ENCODE results near the gene DTWD2.
"Not testable (repeated sequence)": the region's sequence is repeated elsewhere in the genome, so short reads cannot be mapped to it uniquely, and the experiment has no call there.

DTWD2 gene, protein sequence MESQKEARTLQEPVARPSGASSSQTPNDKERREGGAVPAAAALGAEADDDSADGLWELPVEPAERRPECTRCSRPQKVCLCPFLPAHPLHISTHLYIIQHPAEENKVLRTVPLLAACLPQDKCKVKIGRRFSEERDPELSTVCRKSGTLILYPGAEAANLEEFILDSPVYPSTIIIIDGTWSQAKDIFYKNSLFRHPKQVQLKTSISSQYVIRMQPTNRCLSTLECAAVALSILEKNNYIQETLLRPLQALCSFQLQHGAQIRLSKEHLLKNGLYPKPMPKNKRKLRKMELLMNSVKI
- 3.6 to 6.3 reads per million in 2 donors for total RNA-seq

DNA sequence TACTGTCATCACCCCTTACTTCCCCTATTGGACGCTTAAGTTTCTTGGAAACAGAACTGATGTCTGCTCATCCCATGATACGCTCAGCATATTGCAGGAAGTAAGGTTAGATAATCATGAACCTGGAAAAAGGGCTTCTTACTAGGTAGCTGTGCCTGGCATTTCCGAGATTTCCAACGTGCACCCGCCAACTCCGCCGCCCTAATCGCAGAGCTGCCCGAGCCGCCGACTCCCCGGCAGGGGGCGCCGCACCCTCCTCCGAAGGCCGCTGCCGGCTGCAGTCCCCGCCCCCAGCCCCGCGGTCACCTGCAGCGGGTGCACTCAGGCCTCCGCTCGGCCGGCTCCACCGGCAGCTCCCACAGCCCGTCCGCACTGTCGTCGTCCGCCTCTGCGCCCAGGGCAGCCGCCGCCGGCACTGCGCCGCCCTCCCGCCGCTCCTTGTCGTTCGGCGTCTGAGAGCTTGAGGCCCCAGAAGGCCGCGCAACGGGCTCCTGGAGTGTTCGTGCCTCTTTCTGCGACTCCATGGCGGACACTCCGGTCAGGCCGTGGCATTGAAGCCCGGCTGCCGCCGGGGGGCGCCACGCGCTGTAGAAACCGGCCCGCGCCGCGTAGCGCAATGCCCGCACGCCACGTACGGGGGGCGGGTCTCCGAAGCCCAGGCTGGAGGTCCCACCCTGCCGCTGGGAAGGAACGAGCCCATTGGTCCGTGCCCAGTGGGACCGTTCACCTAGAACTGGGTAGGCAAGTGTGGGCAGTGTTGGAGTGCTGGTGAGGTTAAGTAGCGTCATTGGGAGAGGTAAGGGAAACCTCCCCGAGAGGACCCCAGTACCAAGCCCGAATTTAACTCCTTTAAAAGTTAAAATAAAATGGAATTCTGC is at the start of gene DTWD2:
Gene DTWD2, minus strand, starts transcription at position 560 of the 878 bp plus-strand sequence. Its CDS starts 36 bp downstream, at position 524.
- peak; percentile 86 for DNase-seq

DNA sequence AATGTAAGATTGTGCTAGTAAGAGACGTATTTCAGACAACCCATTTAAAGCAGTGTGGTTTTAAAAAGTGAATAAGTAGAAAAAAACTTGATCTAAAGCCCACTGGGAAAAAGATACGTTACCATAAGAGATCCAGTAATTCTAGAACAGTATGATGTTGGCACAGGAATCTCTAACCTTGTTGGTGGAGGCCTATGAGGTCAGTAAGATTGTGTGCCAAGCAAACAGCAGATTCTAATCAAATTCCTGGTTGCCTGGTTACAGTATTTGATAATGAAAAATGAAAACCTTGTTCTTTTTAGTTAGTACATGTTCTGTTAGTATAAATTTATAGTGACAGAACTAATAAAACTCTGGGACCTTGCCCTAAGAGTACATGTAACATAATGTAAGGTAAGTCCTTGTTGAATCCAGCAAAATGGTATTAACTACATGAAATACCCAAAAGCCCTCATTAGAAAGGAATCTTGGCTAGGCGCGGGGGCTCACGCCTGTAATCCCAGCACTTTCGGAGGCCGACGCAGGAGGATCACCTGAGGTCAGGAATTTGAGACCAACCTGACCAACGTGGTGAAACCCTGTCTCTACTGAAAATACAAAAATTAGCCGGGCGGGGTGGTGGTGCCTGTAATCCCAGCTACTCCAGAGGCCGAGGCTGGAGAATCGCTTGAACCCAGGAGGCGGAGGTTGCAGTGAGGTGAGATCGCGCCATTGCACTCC is 49.3 kb upstream of the DTWD2 start:
- no peak for DNase-seq

DNA sequence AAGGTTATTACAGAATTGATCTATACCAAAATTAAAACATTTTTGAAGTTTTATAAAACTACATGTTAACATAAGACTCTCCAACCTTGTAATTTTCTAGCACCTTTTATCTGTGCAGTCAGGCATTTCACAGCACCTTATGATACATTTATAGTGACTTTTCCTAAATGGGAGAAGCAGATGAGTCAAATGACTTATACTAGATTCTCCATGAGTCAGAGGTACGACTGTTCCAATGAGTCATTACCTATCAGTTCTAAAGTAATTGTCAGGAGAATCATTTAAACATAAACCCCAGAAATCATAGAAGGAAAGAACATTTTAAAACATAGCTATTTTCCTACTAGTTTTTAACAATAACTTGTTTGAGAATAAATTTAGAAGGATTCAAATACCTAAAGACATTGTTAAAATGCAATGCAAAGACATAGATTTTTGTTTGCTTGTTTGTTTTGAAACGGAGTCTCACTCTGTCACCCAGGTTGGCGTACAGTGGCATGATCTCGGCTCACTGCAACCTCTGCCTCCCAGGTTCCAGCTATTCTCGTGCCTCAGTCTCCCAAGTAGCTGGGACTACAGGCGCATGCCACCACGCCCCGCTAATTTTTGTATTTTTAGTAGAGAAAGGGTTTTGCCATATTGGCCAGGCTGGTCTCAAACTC is 47.9 kb upstream of the DTWD2 start:
- DNase-seq: no peak

DNA sequence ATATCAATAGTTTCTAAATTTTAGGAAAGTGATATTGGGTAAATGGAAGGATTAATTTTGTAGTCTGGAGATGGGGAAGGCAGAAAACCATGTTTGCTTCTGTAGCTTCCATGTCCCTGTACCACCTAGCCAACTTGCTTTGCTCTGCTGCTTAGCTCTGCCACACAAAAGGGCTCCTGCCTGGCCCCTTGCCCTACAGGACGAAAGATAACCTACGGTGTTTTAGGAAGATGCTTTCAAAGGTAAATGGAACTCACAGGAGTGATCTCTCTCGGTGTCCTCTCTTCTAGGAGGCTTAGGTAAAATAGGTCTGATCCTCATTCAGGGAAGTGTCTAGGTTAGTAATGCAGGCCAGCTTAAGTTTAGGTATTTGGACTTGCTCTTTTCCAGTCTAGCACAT is 44.8 kb upstream of the DTWD2 start:
- DNase-seq: no peak

DNA sequence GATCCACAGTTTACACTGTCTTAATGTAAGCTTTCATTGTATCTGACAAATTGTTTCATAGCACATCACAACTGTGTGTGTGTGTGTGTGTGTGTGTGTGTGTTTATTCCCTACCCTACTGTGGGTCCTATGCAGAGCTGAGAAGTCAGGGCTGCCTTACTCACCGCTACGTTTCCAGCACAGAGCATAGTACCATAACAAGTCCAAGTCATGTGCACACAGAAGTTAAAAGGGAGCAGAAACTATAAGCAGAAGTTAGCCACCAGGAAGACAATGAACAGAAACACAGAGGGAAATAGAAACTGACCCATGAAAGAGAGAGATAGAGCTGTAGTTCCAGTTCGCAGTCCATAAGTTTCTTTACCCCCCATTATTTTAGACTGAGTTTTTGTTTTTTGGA is 44.3 kb upstream of the DTWD2 start:
- DNase-seq: no peak

DNA sequence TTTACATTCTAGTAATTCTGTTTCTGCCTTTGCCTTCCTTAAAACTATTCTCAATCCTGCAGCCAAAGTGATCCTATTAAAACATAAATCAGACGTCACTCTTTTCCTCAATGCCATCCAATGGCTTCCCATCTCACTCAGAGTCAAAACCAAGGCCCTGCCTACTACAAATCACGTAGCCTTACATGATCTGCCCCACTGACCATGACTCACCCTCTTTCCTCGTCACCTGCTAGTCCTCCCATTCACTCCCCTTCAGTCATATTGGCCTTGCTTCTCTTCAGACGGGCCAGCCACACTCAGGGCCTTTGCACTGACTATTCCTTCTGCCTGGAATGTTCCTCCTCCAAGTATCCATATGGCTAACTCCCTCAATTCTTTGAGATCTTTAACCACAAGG is 43.6 kb upstream of the DTWD2 start:
- no peak for DNase-seq

DNA sequence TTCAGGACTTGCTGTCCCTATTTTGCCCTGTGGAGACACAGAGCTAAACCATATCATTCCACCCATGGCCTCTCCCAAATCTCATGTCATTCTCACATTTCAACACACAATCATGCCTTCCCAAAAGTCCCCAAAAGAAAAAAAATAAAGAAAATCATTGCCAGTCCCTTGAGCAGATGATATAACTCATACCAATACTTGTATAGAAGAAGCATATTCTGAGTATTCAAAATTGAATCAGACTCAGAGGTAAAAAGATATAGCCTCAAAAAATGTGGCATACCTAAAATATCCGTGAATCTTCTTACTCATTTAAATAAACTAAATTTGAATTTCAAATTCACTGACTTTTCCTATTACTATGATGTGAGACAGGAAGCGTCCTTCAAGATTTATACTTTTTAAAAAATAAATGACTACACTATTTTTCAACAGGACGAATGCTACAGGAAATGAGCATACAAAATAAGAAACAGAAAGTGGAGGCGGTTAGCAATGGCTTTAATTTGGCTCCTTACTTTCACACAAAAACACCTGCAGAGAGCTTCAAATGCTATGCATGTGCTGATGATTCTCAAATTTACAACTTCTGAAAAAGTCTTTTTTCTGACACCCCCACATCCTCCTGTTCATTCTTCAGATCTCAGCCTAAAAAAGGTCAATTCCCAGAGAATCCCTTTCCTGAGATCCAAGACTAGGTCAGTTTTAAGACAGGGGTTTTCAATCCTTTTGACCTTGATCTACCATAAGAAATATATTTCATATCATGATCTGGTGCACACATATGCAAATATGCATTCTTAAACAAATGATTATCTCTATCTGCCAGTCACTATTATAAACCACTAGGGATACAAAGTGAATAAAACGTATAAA is 42.9 kb upstream of the DTWD2 start:
- no peak for DNase-seq

DNA sequence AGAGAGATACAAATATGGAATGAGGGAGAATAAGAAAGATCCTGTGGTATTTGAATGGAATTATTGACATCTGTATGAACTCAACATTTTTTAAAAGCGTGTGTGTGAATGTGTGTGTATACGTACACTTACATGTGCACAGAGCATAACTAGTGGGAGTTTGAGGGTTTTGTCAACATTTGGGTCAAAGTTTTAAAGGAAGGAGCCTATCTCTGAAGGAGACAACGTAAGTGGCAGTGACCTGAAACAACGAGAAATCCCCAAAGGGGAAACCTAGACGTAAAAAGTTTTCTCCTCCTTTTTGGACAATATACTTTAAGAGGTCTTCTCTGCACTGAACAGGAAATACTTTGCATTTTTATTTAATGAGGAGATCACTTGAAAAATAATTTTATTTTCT is 40.2 kb upstream of the DTWD2 start:
- no peak for DNase-seq

DNA sequence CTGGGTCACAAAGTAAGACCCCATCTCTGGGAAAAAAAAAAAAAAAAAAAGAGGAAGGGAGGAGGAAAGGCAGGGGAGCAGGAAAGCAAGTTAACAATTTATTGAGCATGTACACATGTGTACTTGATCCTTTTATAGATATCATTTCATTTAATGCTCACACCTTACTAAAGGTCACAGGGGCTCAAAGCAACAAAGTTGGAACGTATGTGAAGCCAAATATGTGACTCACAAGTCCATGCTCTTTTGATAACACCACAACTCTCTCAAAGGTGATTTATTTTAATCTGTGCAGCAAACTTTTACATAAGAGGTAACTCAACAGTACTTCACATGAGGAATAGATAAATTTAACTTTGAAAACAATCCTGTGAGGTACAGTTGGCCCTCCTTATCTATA is 34.4 kb upstream of the DTWD2 start:
- DNase-seq: no peak

DNA sequence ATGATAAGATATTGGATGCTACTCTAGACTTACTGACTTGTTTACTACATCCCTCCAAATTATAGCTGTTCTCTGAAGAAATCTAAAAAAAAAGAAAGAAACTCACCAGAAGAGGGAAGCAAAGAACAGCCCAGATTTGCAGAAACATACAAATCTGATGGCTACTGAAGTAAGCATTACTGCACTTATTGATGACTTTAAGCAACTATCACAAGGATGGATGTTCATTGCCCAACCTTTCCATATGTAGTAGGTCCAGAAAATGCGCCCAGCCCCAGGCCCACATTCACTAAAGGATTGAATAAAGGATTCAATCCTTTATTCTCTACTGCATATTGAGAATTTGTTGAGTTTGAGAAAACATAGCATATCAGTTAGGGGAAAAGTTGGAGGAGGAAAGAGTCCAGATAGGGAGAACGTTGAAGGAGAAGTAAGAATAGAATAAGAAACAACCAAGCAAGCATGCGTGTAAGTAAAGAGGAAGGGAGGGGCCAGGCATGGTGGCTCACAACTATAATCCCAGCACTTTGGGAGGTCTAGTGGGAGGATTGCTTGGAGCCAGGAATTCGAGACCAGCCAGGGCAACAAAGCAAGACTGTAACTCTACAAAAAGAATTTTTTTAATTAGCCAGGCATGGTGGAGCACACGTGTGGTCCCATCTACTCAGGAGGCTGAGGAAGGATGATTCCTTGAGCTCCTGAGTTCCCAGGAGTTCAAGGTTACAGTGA is 33.8 kb upstream of the DTWD2 start:
- no peak for DNase-seq

DNA sequence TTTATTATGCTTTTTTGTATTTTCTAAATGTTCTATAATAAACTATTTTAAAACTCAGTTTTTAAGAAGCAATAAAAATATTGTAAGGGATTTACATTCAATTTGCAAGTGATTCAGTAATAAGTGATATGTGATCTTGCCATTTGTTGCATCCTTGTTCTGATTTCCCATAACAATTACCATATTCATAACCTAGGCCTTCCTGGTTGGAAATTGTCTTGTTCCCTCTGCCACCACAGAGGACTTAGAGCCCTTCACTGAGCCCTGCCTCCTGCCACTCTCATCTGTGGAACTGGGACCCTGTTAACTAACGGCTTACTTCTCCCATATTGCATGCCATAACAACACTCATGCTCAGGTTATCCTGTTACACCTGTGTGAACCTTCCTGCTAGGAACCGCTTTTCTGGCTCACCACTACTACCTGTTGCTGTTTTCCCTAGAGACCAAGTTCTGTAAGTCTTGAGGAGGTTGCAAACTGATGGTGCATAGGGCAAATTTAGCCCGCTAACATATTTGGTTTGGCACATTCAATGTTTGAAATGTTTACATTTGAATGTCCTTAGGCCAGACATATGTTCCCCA is 32.9 kb upstream of the DTWD2 start:
- DNase-seq: no peak

DNA sequence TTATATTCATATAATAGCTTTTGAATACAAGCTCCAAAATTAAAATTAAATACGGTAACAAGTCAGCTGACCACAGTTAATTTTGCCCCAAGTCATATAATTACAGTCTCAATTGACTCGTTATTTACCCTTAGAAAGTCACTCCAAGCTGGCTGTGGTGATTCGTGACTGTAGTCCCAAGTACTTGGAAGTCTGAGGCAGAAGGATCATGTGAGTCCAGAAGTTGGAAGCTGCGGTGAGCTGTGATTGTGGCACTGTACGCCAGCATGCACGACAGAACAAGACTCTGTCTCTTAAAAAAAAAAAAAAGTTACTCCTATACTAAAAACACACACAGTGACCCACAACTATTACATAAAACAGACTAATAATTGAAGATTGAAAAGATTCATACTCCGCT is 31.6 kb upstream of the DTWD2 start:
- no peak for DNase-seq

DNA sequence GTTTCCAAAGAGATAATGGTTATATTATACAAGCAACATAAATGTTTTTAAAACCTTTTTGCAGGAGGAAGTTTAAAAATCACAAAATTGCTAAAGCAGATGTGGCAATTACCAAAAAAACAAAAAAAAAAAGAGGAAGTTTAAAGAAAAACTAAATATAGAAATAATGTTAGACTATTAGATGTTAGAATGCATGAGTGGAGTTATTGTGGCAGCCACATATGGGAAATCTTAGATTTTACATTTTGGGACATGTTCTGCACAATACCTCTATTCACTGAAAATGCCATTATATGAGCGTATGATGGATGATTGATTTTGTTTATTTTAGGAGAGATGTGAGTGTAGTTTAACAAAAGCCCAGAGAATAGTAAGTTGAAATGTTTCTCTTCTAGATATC is 31.2 kb upstream of the DTWD2 start:
- no peak for DNase-seq

DNA sequence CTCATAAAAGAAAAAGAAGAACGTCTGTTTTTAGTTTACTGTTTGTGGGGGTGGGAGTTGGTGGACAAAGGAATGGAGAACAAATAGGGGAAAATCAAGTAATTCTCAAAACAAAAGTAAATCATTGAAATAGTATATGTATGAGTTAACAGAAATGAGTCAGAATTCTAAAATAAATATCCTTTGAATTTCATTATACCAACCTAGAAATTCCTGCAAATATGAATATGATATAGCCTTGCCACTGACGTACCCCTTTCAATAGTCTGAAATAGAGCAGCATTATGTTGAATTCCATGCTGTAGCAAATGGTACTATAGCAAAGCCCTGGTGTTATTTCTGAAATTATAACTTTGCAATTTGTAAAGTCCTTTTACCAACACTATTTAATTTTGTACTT is 29.6 kb upstream of the DTWD2 start:
- DNase-seq: no peak

DNA sequence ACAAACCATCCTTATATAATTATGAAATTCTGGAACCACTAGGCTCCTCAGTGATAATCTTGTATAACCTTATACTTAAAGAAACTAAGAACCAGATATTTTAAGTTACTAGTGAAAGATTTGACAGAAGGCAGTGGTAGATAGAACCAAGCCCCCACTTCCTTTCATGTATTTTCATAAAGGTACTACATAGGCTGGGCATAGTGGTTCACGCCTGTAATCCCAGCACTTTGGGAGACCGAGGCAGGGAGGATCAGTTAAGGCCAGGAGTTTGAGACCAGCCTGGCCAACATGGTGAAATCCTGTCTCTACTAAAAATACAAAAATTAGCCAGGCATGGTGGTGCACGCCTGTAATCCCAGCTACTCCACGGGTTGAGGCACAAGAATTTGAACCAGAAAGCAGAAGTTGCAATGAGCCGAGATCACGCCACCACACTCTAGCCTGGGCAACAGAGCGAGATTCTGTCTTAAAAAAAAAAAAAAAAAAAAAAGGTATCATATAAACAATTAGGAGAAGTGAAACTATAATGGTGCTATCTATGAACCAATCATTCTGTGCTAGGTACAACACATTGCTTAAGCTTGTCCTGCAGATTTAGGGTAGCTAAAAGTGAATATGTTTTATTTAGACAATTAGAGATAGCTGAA is 27.9 kb upstream of the DTWD2 start:
- no peak for DNase-seq

DNA sequence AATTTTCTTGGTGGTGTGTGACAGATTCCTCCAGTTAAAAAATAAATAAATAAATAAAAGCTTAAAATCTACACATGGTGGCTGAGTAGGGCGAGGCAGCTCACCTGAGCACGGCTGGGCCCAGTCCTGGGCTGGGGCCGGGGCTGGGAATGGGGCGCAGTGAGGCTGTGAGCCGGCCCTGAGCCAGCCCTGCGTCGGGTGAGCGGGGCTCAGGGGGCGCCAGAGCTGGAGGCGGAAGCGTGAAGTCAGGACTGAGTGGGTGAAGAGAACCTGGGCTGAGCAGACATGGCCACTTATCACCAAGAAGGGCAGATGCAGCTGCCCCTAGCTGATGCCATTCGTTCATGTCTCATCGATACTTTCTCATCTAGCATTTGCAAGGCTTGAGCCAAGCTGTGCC is 22.8 kb upstream of the DTWD2 start:
- no peak for DNase-seq

DNA sequence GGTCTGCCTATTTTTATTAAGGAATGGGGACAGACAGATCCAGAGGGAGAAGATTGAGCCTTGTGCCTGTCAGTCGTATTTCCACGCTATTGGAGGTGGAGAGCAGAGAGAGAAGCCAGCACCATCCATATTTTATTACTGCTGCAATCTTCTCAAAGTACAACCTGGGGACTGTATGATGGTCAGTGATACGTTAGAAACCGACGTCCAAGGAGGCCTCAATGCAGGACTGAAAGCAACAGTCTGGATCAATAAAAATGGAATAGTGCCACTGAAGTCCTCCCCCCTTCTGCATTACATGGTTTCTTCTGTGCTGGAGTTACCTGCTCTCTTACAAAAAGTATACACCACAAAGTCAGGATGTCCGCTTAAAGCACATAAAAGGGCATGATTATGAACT is 21.9 kb upstream of the DTWD2 start:
- no peak for DNase-seq

DNA sequence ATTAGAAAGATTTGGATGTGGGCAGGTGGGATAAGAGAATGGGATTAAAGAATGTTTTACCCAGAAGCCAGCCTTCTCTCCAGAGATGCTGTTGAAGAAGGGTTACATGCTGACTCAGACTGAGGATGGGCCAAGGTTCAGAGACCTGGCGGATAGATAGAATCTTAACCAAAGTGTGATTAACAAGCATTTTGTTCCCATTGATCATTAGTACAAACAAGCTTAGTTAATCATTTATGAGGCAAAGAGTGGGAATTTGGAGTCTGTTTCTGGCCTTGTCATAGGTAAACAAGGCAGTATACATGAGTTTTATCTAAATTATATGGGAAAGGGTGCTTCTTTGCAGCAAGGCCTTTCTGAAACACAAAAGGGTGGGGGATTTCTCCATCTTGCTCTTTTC is 20.8 kb upstream of the DTWD2 start:
- DNase-seq: no peak

DNA sequence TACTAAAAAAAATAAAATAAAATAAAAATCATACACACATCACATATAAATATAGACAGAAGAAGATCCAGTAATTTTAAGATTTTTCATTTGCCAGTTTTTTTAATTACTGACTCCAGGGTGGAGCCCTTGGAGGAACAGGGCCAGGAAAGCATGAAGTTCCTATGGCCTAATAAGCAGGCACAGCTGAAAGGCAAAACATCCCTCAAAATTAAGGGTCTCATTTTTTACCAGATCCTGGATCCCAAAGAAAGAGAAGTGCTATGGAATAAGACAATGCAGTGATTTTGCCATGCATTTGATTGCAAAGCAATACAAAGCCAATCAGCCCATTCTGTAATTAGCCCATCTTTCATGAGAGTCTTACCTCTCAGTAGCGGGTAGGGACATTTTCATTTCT is 11.3 kb upstream of the DTWD2 start:
- DNase-seq: no peak

DNA sequence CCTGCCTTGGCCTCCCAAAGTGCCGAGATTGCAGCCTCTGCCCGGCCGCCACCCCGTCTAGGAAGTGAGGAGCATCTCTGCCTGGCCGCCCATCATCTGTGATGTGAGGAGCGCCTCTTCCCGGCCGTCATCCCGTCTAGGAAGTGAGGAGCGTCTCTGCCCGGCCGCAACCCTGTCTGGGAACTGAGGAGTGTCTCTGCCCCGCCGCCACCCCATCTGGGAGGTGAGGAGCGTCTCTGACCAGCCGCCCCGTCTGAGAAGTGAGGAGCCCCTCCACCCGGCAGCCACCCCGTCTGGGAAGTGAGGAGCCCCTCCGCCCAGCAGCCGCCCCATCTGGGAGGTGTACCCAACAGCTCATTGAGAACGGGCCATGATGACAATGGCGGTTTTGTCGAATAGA is 10.5 kb upstream of the DTWD2 start:
- not testable (repeated sequence) for DNase-seq

All from T-helper 9 cell (primary cell).